Muscle of arm (tissue), 12 donors: ENCODE measurements around the gene SLC49A4. TPM values are rescaled to one million over a fixed set of nuclear protein-coding genes. Genes with fewer than 3 reads are reported as not detected.

Experiments used
- DNase-seq: peaks from one replicate; pipeline ENCODE4 v3.0.0-alpha.2; 2013
- polyA plus RNA-seq, 12 donors: library from polyadenylated mRNA; unstranded; fragments of 120-200 nt; gene quantifications; one replicate each; pipeline ENCODE4 v1.2.1, GENCODE V29; 2013; ENCODE audit not compliant: insufficient read length in 12 of 12

The SLC49A4 gene
- polyA plus RNA-seq, 12 donors = 5.4 to 9.5 (median 6.1) TPM; not detected in 1

GRCh38 chr3:122782804-122783203, 12.1 kb upstream of the SLC49A4 start:
- no peak for DNase-seq

DNA sequence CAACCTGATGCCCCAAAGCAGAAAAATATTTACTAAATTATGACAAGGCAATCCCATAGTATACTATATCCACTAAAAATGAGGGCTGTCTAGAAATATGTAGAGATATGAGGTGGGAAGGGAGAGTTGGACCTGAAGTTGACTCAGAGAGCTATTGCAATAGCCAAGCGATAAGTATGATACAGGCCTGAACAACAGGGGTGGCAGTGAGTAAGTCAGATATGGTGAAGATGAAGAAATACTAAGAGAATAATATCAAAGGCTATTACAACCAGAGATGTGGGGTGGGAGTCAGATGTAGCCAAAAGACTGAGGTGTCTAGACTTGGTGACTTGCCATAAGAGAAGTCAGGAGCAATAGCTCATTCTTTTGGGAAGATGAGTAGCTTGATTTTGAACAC, 10.4 kb upstream of the SLC49A4 start:
- DNase-seq = no peak

- no peak for DNase-seq
Observed at GRCh38 chr3:122785231-122785630, 9.6 kb upstream of the SLC49A4 start.

DNA sequence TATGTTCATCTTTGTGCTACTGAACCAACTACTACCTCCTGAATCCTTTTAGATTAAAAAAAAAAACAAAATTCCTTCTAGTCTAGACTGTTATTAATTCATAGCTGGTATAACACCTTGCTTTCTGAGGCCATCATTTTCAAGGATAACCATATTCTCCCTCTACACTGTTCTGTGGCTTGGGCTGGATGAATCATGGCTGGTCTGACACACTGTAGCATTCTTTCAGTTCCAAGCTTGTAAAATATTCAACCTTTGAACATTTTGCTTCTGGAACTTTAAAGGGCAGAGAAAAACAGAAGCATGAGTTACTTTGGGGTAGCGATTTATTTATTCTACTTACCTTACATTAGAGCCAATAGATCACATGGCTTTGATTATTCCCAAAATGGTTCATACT, 8.8 kb upstream of the SLC49A4 start:
- DNase-seq = no peak

DNA sequence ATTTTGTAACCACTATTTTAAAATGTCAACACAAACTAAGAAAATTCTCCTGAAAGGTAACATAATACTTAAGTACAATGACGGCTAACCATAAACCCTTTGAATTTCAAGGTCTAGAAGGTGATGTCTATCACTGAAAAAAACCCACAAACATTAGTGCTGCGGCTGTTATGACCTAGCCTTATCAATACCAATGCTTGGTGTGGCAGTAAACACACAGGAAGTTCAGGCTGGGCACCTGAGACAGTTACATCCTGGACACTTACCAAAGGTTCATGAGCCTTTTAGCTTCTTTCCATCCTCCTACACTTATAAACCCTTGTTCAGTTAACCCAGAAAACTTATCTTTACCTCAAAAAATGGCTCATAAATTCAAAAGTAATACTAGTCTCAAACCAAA, 7.0 kb upstream of the SLC49A4 start:
- DNase-seq = no peak

GRCh38 chr3:122789585-122790273, 5.1 kb upstream of the SLC49A4 start:
- DNase-seq = no peak

DNA sequence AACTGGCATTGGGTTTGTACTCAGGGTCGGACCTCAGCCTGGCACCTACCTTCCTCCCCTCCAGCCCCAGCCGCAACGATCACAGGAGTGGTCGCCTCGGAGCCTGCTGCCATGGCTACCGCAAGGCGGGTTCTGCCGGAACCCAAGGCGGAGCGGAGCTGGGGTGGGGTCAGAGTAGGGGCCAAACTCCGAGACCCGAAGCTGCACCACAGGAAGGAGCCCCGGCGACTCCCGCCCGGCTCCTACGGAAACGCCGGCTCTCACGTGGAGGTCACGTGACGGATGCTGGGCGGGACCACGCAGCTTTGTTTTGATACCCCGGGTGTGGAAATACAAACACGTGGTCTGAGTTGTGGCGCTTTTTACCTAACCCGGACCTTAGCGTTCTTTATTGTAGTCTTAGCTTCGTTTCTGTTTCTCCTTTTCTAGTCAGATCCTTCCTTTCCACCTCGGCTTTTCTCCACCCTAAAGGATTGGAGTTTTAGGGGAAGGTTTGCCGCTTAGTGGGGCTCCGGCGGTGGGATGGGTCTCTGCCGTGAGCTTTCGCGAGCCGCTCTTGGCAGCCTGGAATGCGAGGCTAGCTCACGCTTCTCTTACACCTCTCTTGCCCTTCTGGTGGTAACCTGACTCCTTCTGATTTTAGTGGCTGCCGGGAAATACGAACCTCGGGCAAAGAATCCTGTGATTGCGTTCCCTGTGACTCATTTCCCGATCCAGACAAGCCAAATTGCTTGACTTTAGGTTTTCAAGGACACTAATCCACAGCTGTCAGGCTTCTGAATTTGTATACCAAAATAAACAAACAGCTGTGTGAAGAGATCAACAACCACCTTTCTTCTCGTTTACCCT, 1.1 kb upstream of the SLC49A4 start, which contains the start of gene HSPBAP1:
Gene HSPBAP1, minus strand, starts transcription at position 264 of the 849 bp plus-strand sequence. Its CDS starts 151 bp downstream, at position 113.
- peak; percentile 93 for DNase-seq

- no peak for DNase-seq
Observed at GRCh38 chr3:122794483-122794778, 438 bp upstream of the SLC49A4 start.

DNA sequence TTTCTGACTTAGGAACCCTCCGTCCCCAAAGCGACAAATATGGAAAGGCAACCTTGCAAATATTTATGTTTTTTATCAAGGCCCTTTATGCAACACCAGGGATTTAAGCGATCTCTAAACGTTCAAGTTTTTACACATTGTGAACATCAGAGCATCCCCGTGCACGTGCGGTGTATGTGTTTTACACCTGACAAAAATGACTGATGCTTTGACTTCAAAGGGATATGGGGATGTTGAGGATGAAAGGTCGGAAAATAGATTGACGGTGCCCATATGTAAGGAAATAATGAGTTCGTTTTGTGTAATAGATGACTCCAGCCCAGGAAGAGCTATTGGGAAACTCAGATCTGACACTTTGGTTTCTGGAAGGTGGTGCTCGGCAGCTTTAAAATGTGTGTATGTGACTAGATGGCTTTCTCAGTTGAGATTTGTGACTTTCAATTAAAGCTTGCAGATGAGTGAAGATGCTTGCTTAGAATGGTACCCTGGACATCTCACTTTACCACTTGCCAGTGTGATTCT, 866 bp downstream of the SLC49A4 start:
- no peak for DNase-seq

- no peak for DNase-seq
Observed at GRCh38 chr3:122797291-122797690, 2.4 kb downstream of the SLC49A4 start.

DNA sequence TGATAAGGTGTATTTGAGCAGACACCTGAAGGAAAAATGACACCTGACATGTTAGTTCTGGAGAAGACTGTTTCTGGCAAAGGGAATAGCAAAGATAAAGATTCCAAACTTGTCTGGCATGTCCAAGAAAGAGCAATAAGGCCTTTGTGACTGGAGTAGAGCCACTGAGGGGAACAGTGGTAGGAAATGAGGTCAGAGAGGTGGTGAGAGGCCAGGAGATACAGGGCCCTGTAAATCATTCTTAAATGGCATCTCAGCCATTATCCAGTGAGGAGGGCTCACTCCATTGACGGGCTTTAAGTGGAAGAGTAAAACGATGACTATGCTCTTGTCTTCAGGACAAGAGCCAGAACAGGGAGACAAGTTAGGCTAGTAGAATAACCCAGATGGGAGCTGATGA, 4.5 kb downstream of the SLC49A4 start:
- DNase-seq = no peak

DNA sequence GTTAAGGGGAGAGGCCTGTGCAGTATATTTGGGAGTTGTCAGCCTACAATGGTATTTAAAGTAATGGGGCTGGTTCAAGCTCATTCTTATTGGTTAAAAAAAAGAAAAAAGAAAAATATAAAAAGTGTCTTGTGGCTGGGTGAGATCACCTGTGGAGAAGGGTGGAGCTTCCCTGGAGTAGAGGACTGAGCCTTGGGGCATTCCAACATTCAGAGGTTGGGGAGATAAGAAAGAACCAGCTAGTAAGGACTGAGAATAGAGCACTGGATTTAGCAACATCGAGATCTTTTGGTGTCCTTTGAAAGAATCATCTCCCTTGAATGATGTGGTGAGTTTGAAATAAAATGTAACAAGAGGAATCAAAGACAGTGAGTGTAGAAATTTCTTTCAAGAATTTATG, 5.2 kb downstream of the SLC49A4 start:
- no peak for DNase-seq

- no peak for DNase-seq
Observed at GRCh38 chr3:122800706-122801237, 5.9 kb downstream of the SLC49A4 start.

GRCh38 chr3:122802323-122802722, 7.5 kb downstream of the SLC49A4 start:
- DNase-seq = no peak

- DNase-seq = no peak
Observed at GRCh38 chr3:122803977-122804376, 9.1 kb downstream of the SLC49A4 start.

GRCh38 chr3:122810734-122811133, 15.9 kb downstream of the SLC49A4 start:
- DNase-seq = no peak

DNA sequence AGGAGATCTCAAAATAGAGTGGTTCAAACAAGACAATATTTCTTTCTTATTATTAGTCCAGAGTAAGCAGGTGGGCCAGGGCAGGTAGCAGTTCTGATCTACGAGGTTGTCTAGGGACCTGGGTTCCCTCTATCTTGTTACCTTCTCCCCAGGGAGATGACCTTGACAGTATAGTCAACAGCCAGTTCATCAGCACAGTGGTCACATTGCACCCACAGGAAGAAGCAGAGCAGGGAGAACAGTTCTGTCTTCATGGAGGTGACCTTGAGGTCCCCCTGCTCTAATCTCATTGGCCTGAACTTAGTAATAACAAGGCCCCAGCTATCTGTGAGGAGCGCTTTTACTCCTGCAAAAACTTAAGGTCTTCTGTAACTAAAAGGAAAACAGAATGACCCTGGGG, 21.7 kb downstream of the SLC49A4 start:
- DNase-seq = no peak

- no peak for DNase-seq
Observed at GRCh38 chr3:122824465-122825381, 29.9 kb downstream of the SLC49A4 start.

- DNase-seq = peak; percentile 1
Observed at GRCh38 chr3:122825460-122825859, 30.6 kb downstream of the SLC49A4 start.

- no peak for DNase-seq
Observed at GRCh38 chr3:122826278-122826677, 31.4 kb downstream of the SLC49A4 start.

- DNase-seq = no peak
Observed at GRCh38 chr3:122828281-122828680, 33.4 kb downstream of the SLC49A4 start.

DNA sequence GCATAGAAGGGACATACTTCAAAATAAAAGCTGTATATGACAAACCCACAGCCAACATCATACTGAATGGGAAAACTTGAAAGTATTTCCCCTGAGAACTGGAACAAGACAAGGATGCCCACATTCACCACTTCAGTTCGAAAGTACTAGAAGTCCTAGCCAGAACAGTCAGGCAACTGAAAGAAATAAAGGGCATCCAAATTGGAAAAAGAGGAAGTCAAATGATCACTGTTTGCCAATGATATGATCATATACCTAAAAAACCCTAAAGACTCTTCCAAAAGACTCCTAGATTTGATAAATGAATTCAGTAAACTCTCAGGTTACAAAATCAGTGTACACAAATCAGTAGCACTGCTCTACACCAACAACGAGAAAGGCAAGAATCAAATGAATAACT, 40.7 kb downstream of the SLC49A4 start:
- no peak for DNase-seq
